Activated CD4-positive, alpha-beta T cell treated with anti-CD3 and anti-CD28 coated beads, Interleukin-2, amount 10 ng/mL, durations not matched to agents 7 days and 5 days (primary cell): Measurements from ENCODE around the gene OAF. TPM values are rescaled to one million over a fixed set of nuclear protein-coding genes. Genes with fewer than 3 reads are reported as not detected.
A peak's percentile ranks its signal among the peaks of the same experiment; 100 is the strongest.

Source experiments
- CTCF ChIA-PET: fragments of 350-600 bp; sonication (Branson Sonifier 250); formaldehyde crosslinking; loops from one replicate; lab custom pipeline; 2021; ENCODE audit warnings: antibody characterized with exemption; lab: Charles Lee
- POLR2A ChIA-PET: fragments of 350-600 bp; sonication (Branson Sonifier 250); formaldehyde crosslinking; loops from one replicate; lab custom pipeline; 2021; ENCODE audit warnings: antibody characterized with exemption; lab: Charles Lee
- DNase-seq: peaks from one replicate; pipeline ENCODE4 v3.0.0-alpha.2; 2020
- H3K27ac Mint-ChIP-seq: one replicate; pipeline ENCODE4 v1.8.0; 2021; ENCODE audit warnings: mild to moderate bottlenecking, moderate library complexity, mixed read lengths
- H3K27me3 Mint-ChIP-seq: one replicate; pipeline ENCODE4 v1.8.0; 2021; ENCODE audit warnings: mixed read lengths
- H3K36me3 Mint-ChIP-seq: one replicate; pipeline ENCODE4 v1.8.0; 2021; ENCODE audit warnings: low read depth, mixed read lengths
- H3K4me1 Mint-ChIP-seq: one replicate; pipeline ENCODE4 v1.8.0; 2021; ENCODE audit warnings: mixed read lengths
- H3K4me3 Mint-ChIP-seq: one replicate; pipeline ENCODE4 v1.8.0; 2021; ENCODE audit warnings: mild to moderate bottlenecking, moderate library complexity, mixed read lengths
- H3K9me3 Mint-ChIP-seq: one replicate; pipeline ENCODE4 v1.8.0; 2021; ENCODE audit warnings: mixed read lengths
- total RNA-seq, 2 experiments: library from RNA; stranded (reverse); gene quantifications; one replicate each; pipeline ENCODE4 v1.2.3, GENCODE V29; 2021

Gene OAF
- total RNA-seq, 2 experiments from 2014 or later, result 1.7 to 3.4 TPM

GRCh38 chr11:120223793-120224192, 13.0 kb downstream of the OAF start:
- Mint-ChIP-seq H3K4me3 (no peak overlapping the region), H3K9me3 (no peaks in the 10 kb centered on the region), H3K4me1 (peaks cover 6% of the 10 kb centered on the region), H3K27me3 (peaks cover 7% of the 10 kb centered on the region), H3K27ac (no peak overlapping the region), H3K36me3 (no peaks in the 10 kb centered on the region)
- ChIA-PET POLR2A (no interaction called here), CTCF (interaction anchor here (0.9 to 1.5 kb wide), 3 partner anchors 44 to 462 kb away, joined by 3 to 6 read pairs (median 3); no protein-coding TSS in a partner anchor)
- no peak for DNase-seq

- H3K27ac Mint-ChIP-seq, result no peak overlapping the region
- H3K4me1 Mint-ChIP-seq, result peaks cover 6% of the 10 kb centered on the region
- ChIA-PET CTCF (interaction anchor here (0.5 to 1.5 kb wide), 3 partner anchors 45 to 1935 kb away, joined by 3 to 6 read pairs (median 3); no protein-coding TSS in a partner anchor), POLR2A (no interaction called here)
- H3K9me3 Mint-ChIP-seq, result no peaks in the 10 kb centered on the region
- no peak overlapping the region for H3K4me3 Mint-ChIP-seq
- DNase-seq, result no peak
- no peaks in the 10 kb centered on the region for H3K36me3 Mint-ChIP-seq
- H3K27me3 Mint-ChIP-seq, result peaks cover 7% of the 10 kb centered on the region
These were observed 13.5 kb downstream of the OAF start for GRCh38 chr11:120224361-120224760.

- peaks cover 7% of the 10 kb centered on the region for H3K27me3 Mint-ChIP-seq
- no peak overlapping the region for H3K27ac Mint-ChIP-seq
- ChIA-PET POLR2A (no interaction called here), CTCF (interaction anchor here (0.5 to 1.7 kb wide), 7 partner anchors 10 to 1936 kb away, joined by 3 to 6 read pairs (median 4); no protein-coding TSS in a partner anchor)
- no peaks in the 10 kb centered on the region for H3K36me3 Mint-ChIP-seq
- H3K4me3 Mint-ChIP-seq, result no peak overlapping the region
- DNase-seq, result no peak
- H3K9me3 Mint-ChIP-seq, result no peaks in the 10 kb centered on the region
- H3K4me1 Mint-ChIP-seq, result peaks cover 6% of the 10 kb centered on the region
These were observed 14.4 kb downstream of the OAF start for GRCh38 chr11:120224972-120225909.

GRCh38 chr11:120226242-120226641, 15.4 kb downstream of the OAF start:
- Mint-ChIP-seq H3K4me3 (no peak overlapping the region), H3K36me3 (no peaks in the 10 kb centered on the region), H3K9me3 (no peaks in the 10 kb centered on the region), H3K4me1 (peaks cover 4% of the 10 kb centered on the region), H3K27ac (no peak overlapping the region), H3K27me3 (peaks cover 7% of the 10 kb centered on the region)
- ChIA-PET POLR2A (no interaction called here), CTCF (interaction anchor here (1.4 to 1.7 kb wide), 3 partner anchors 9 to 49 kb away, joined by 4 to 5 read pairs (median 5); no protein-coding TSS in a partner anchor)
- DNase-seq, result no peak

GRCh38 chr11:120226714-120227113, 15.9 kb downstream of the OAF start:
- no peak for DNase-seq
- ChIA-PET POLR2A (no interaction called here), CTCF (interaction anchor here (1.4 to 1.7 kb wide), 2 partner anchors 8 to 46 kb away, joined by 5 read pairs; no protein-coding TSS in a partner anchor)
- H3K27ac Mint-ChIP-seq, result no peak overlapping the region
- H3K9me3 Mint-ChIP-seq, result no peaks in the 10 kb centered on the region
- peaks cover 7% of the 10 kb centered on the region for H3K27me3 Mint-ChIP-seq
- H3K4me1 Mint-ChIP-seq, result peaks cover 1% of the 10 kb centered on the region
- H3K36me3 Mint-ChIP-seq, result no peaks in the 10 kb centered on the region
- H3K4me3 Mint-ChIP-seq, result no peak overlapping the region

- Mint-ChIP-seq H3K27ac (no peak overlapping the region), H3K4me1 (peaks cover 1% of the 10 kb centered on the region), H3K27me3 (peaks cover 7% of the 10 kb centered on the region), H3K9me3 (no peaks in the 10 kb centered on the region), H3K36me3 (no peaks in the 10 kb centered on the region), H3K4me3 (no peak overlapping the region)
- CTCF ChIA-PET, result no interaction called here
- no peak for DNase-seq
- POLR2A ChIA-PET, result no interaction called here
These were observed 16.5 kb downstream of the OAF start for GRCh38 chr11:120227228-120227852.

GRCh38 chr11:120228794-120229384, 18.1 kb downstream of the OAF start:
- H3K36me3 Mint-ChIP-seq, result no peaks in the 10 kb centered on the region
- ChIA-PET CTCF (interaction anchor here (0.9 to 1.1 kb wide), 2 partner anchors 14 to 16 kb away, joined by 3 to 5 read pairs; no protein-coding TSS in a partner anchor), POLR2A (no interaction called here)
- H3K27ac Mint-ChIP-seq, result no peak overlapping the region
- H3K4me3 Mint-ChIP-seq, result no peak overlapping the region
- H3K9me3 Mint-ChIP-seq, result no peaks in the 10 kb centered on the region
- no peak for DNase-seq
- peaks cover 1% of the 10 kb centered on the region for H3K4me1 Mint-ChIP-seq
- H3K27me3 Mint-ChIP-seq, result peaks cover 6% of the 10 kb centered on the region

GRCh38 chr11:120229451-120230424, 18.9 kb downstream of the OAF start:
- Mint-ChIP-seq H3K27ac (no peak overlapping the region), H3K9me3 (no peaks in the 10 kb centered on the region), H3K4me3 (no peak overlapping the region), H3K36me3 (no peaks in the 10 kb centered on the region), H3K27me3 (peaks cover 10% of the 10 kb centered on the region), H3K4me1 (no peaks in the 10 kb centered on the region)
- ChIA-PET POLR2A (no interaction called here), CTCF (interaction anchor here (0.9 to 1.1 kb wide), 2 partner anchors 13 to 15 kb away, joined by 3 to 5 read pairs; no protein-coding TSS in a partner anchor)
- DNase-seq, result peak; percentile 28

- no peaks in the 10 kb centered on the region for H3K36me3 Mint-ChIP-seq
- no peaks in the 10 kb centered on the region for H3K4me1 Mint-ChIP-seq
- no peak overlapping the region for H3K27ac Mint-ChIP-seq
- DNase-seq, result no peak
- ChIA-PET POLR2A (no interaction called here), CTCF (interaction anchor here (1.1 to 10.1 kb wide), 2 partner anchors 59 to 70 kb away, joined by 4 to 105 read pairs; no protein-coding TSS in a partner anchor)
- no peaks in the 10 kb centered on the region for H3K9me3 Mint-ChIP-seq
- no peak overlapping the region for H3K4me3 Mint-ChIP-seq
- H3K27me3 Mint-ChIP-seq, result peaks cover 16% of the 10 kb centered on the region
These were observed 19.7 kb downstream of the OAF start for GRCh38 chr11:120230433-120231071.

GRCh38 chr11:120231963-120232362, 21.1 kb downstream of the OAF start:
- H3K9me3 Mint-ChIP-seq, result no peaks in the 10 kb centered on the region
- peaks cover 27% of the 10 kb centered on the region for H3K27me3 Mint-ChIP-seq
- H3K4me1 Mint-ChIP-seq, result no peaks in the 10 kb centered on the region
- CTCF ChIA-PET, result interaction anchor here (1.1 to 10.1 kb wide), 3 partner anchors 15 to 69 kb away, joined by 4 to 105 read pairs (median 4); no protein-coding TSS in a partner anchor
- H3K4me3 Mint-ChIP-seq, result no peak overlapping the region
- H3K27ac Mint-ChIP-seq, result no peak overlapping the region
- no peaks in the 10 kb centered on the region for H3K36me3 Mint-ChIP-seq
- POLR2A ChIA-PET, result no interaction called here
- DNase-seq, result no peak

GRCh38 chr11:120233207-120233803, 22.5 kb downstream of the OAF start:
- H3K4me1 Mint-ChIP-seq, result no peaks in the 10 kb centered on the region
- H3K36me3 Mint-ChIP-seq, result no peaks in the 10 kb centered on the region
- no peak for DNase-seq
- no peaks in the 10 kb centered on the region for H3K9me3 Mint-ChIP-seq
- no peak overlapping the region for H3K4me3 Mint-ChIP-seq
- no peak overlapping the region for H3K27ac Mint-ChIP-seq
- ChIA-PET CTCF (interaction anchor here (1.5 to 10.1 kb wide), 3 partner anchors 10 to 68 kb away, joined by 4 to 105 read pairs (median 11); no protein-coding TSS in a partner anchor), POLR2A (no interaction called here)
- peaks cover 39% of the 10 kb centered on the region for H3K27me3 Mint-ChIP-seq
